ENCODE measurements around the gene PSD.

Gene PSD

GRCh38 chr10:102420181-102420713 lies 1.7 kb upstream of the PSD start:
- Mint-ChIP-seq H3K4me3 (peak overlapping the region; percentile 98 to 100), H3K27me3 (peaks cover 36 to 37% of the 10 kb centered on the region in 2 donors), H3K36me3 (peaks cover 17 to 19% of the 10 kb centered on the region in 2 donors), H3K9me3 (no peaks in the 10 kb centered on the region), H3K27ac (peak overlapping the region; percentile 97), H3K4me1 (peaks cover 19 to 48% of the 10 kb centered on the region in 2 donors)
- DNase-seq (no peak), ATAC-seq (replicated peaks) (no peak)

- peak overlapping the region; percentile 98 to 100 for H3K4me3 Mint-ChIP-seq
- H3K36me3 Mint-ChIP-seq, result peaks cover 10 to 15% of the 10 kb centered on the region in 2 donors
- H3K4me1 Mint-ChIP-seq, result peaks cover 19 to 51% of the 10 kb centered on the region in 2 donors
- no peaks in the 10 kb centered on the region for H3K9me3 Mint-ChIP-seq
- peaks cover 42% of the 10 kb centered on the region in 2 donors for H3K27me3 Mint-ChIP-seq
- ATAC-seq (replicated peaks) (no peak), DNase-seq (no peak)
- peak overlapping the region; percentile 88 for H3K27ac Mint-ChIP-seq
These were observed 940 bp upstream of the PSD start for GRCh38 chr10:102419269-102420180.

- Mint-ChIP-seq H3K9me3 (no peaks in the 10 kb centered on the region), H3K36me3 (peaks cover 0 to 4% of the 10 kb centered on the region in 2 donors), H3K27ac (no peak overlapping the region), H3K4me3 (no peak overlapping the region), H3K4me1 (peaks cover 17 to 41% of the 10 kb centered on the region in 2 donors), H3K27me3 (peaks cover 57 to 67% of the 10 kb centered on the region in 2 donors)
- ATAC-seq (replicated peaks), result no peak
- DNase-seq, result no peak
These were observed 1.9 kb downstream of the PSD start for GRCh38 chr10:102416695-102417094.

GRCh38 chr10:102416283-102416682 lies 2.3 kb downstream of the PSD start:
- peaks cover 0 to 4% of the 10 kb centered on the region in 2 donors for H3K36me3 Mint-ChIP-seq
- ATAC-seq (replicated peaks), result no peak
- peaks cover 61 to 71% of the 10 kb centered on the region in 2 donors for H3K27me3 Mint-ChIP-seq
- no peak overlapping the region for H3K27ac Mint-ChIP-seq
- H3K4me3 Mint-ChIP-seq, result no peak overlapping the region
- no peaks in the 10 kb centered on the region for H3K9me3 Mint-ChIP-seq
- DNase-seq, result no peak
- peaks cover 18 to 45% of the 10 kb centered on the region in 2 donors for H3K4me1 Mint-ChIP-seq

- H3K27me3 Mint-ChIP-seq, result peaks cover 72 to 84% of the 10 kb centered on the region in 2 donors
These were observed 3.8 kb downstream of the PSD start for GRCh38 chr10:102414749-102415148.

GRCh38 chr10:102413806-102414561 lies 4.6 kb downstream of the PSD start:
- Mint-ChIP-seq H3K4me1 (peaks cover 26 to 43% of the 10 kb centered on the region in 2 donors), H3K27me3 (peaks cover 74 to 85% of the 10 kb centered on the region in 2 donors), H3K27ac (no peak overlapping the region), H3K36me3 (no peaks in the 10 kb centered on the region), H3K9me3 (no peaks in the 10 kb centered on the region), H3K4me3 (no peak overlapping the region)
- no peak for DNase-seq
- ATAC-seq (replicated peaks), result no peak

More at GRCh38 chr10:102414749-102415148, 3.8 kb downstream of the PSD start:
- Mint-ChIP-seq H3K36me3 (no peaks in the 10 kb centered on the region), H3K4me1 (peaks cover 26 to 45% of the 10 kb centered on the region in 2 donors), H3K27ac (no peak overlapping the region), H3K4me3 (no peak overlapping the region), H3K9me3 (no peaks in the 10 kb centered on the region)
- ATAC-seq (replicated peaks) (no peak), DNase-seq (no peak)

GRCh38 chr10:102413053-102413705 lies 5.4 kb downstream of the PSD start:
- DNase-seq (no peak), ATAC-seq (replicated peaks) (peak; percentile 38 to 41)
- H3K27ac Mint-ChIP-seq, result no peak overlapping the region
- H3K9me3 Mint-ChIP-seq, result no peaks in the 10 kb centered on the region
- peaks cover 74 to 85% of the 10 kb centered on the region in 2 donors for H3K27me3 Mint-ChIP-seq
- no peaks in the 10 kb centered on the region for H3K36me3 Mint-ChIP-seq
- no peak overlapping the region for H3K4me3 Mint-ChIP-seq
- peaks cover 27 to 47% of the 10 kb centered on the region in 2 donors for H3K4me1 Mint-ChIP-seq

GRCh38 chr10:102412293-102412692 lies 6.3 kb downstream of the PSD start:
- no peaks in the 10 kb centered on the region for H3K36me3 Mint-ChIP-seq
- ATAC-seq (replicated peaks) (no peak), DNase-seq (no peak)

GRCh38 chr10:102411341-102412255 lies 7.0 kb downstream of the PSD start:
- Mint-ChIP-seq H3K27ac (no peak overlapping the region), H3K9me3 (no peaks in the 10 kb centered on the region), H3K27me3 (peaks cover 65 to 85% of the 10 kb centered on the region in 2 donors), H3K4me3 (peak overlapping the region; percentile 66 to 76), H3K36me3 (no peaks in the 10 kb centered on the region), H3K4me1 (peaks cover 34 to 47% of the 10 kb centered on the region in 2 donors)
- DNase-seq, result no peak
- ATAC-seq (replicated peaks), result no peak

More at GRCh38 chr10:102412293-102412692, 6.3 kb downstream of the PSD start:
- Mint-ChIP-seq H3K4me1 (peaks cover 32 to 45% of the 10 kb centered on the region in 2 donors), H3K9me3 (no peaks in the 10 kb centered on the region), H3K27ac (no peak overlapping the region), H3K27me3 (peaks cover 72 to 85% of the 10 kb centered on the region in 2 donors), H3K4me3 (no peak overlapping the region)

- peaks cover 2% of the 10 kb centered on the region in 2 donors for H3K36me3 Mint-ChIP-seq
- H3K4me1 Mint-ChIP-seq, result peaks cover 37 to 56% of the 10 kb centered on the region in 2 donors
- ATAC-seq (replicated peaks) (no peak), DNase-seq (no peak)
- no peaks in the 10 kb centered on the region for H3K9me3 Mint-ChIP-seq
- peaks cover 54 to 74% of the 10 kb centered on the region in 2 donors for H3K27me3 Mint-ChIP-seq
- peak overlapping the region; percentile 66 to 83 for H3K4me3 Mint-ChIP-seq
- no peak overlapping the region for H3K27ac Mint-ChIP-seq
These were observed 8.0 kb downstream of the PSD start for GRCh38 chr10:102410429-102411073.

- Mint-ChIP-seq H3K36me3 (peaks cover 3 to 7% of the 10 kb centered on the region in 2 donors), H3K4me3 (peak overlapping the region; percentile 66 to 83), H3K4me1 (peaks cover 37 to 61% of the 10 kb centered on the region in 2 donors), H3K27ac (peak overlapping the region; percentile 60), H3K27me3 (peaks cover 49 to 70% of the 10 kb centered on the region in 2 donors), H3K9me3 (no peaks in the 10 kb centered on the region)
- no peak for DNase-seq
- ATAC-seq (replicated peaks), result no peak
These were observed 8.8 kb downstream of the PSD start for GRCh38 chr10:102409604-102410428.
